ENCODE results near the gene PIN1.

DNA sequence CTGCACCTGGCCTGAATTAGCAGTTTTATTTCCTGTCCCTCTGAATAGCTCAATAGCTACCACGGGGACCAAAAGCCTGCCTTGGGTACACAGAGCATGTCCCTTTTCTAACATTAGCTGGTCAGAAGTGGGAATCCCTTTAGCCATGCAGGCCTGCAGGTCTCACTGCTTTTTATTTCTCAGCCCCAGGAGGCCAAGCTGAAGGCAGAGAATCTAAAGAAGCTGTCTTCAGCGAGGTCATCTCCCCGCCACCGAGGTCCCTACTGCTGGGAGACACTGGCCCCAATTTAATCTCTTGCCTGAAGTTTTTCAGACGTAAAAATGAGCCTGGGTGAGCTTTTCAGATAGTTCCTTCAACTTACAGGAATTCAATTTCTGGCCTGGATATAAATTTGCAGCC is 40.7 kb downstream of the PIN1 start:
- TF ChIP-seq, protein P1, sequence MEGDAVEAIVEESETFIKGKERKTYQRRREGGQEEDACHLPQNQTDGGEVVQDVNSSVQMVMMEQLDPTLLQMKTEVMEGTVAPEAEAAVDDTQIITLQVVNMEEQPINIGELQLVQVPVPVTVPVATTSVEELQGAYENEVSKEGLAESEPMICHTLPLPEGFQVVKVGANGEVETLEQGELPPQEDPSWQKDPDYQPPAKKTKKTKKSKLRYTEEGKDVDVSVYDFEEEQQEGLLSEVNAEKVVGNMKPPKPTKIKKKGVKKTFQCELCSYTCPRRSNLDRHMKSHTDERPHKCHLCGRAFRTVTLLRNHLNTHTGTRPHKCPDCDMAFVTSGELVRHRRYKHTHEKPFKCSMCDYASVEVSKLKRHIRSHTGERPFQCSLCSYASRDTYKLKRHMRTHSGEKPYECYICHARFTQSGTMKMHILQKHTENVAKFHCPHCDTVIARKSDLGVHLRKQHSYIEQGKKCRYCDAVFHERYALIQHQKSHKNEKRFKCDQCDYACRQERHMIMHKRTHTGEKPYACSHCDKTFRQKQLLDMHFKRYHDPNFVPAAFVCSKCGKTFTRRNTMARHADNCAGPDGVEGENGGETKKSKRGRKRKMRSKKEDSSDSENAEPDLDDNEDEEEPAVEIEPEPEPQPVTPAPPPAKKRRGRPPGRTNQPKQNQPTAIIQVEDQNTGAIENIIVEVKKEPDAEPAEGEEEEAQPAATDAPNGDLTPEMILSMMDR (conservative IDR thresholded peaks at IDR 0.05) = no peak
- no peak for TF ChIP-seq ZFX (IDR thresholded peaks at IDR 0.05)

Data from C4-2B (cell line).